Neural cell (in vitro differentiated cells): ENCODE measurements around the gene BST2.

Experiments used
- CTCF ChIP-seq: fragments of 450-650 bp; IDR thresholded peaks from 2 replicates; pipeline ENCODE4 v1.5.1; 2014; ENCODE audit warnings: antibody characterized with exemption, mild to moderate bottlenecking, moderate library complexity; ENCODE audit not compliant: poor library complexity, severe bottlenecking
- POLR2AphosphoS5 ChIP-seq: IDR thresholded peaks from 2 replicates; pipeline ENCODE4 v1.6.1; 2012
- REST ChIP-seq: IDR thresholded peaks from 2 replicates; pipeline ENCODE4 v1.6.1; 2012; ENCODE audit warnings: borderline replicate concordance

GRCh38 chr19:17436094-17436873, 30.9 kb upstream of the BST2 start:
- no peak for TF ChIP-seq POLR2AphosphoS5
- no peak for TF ChIP-seq CTCF
- TF ChIP-seq REST, result no peak
